ENCODE measurements around the gene KANSL3.

The KANSL3 gene

GRCh38 chr2:96684883-96685576 is 46.9 kb upstream of the KANSL3 start:
- peaks cover 0 to 2% (median 0%) of the 10 kb centered on the region in 3 experiments for H3K27me3 ChIP-seq (ENCODE audit: control insufficient read depth in 3 of 3, insufficient read depth in 3 of 3, low read depth in 1 of 3, low read length in 3 of 3)
- peak overlapping the region in 1 of 2 donors; percentile 42 for H3K4me3 ChIP-seq (ENCODE audit: low read length in 2 of 2)
- H3K4me2 ChIP-seq (ENCODE audit: insufficient read depth, low read length, poor library complexity, severe bottlenecking): no peak overlapping the region
- H2BK15ac ChIP-seq (ENCODE audit: low read length): no peak overlapping the region
- H3K18ac ChIP-seq (ENCODE audit: low read length): no peak overlapping the region
- H2AFZ ChIP-seq (ENCODE audit: low read length): peak overlapping the region; percentile 68
- H4K8ac ChIP-seq (ENCODE audit: low read depth, low read length): no peak overlapping the region
- no CpG with 5 or more reads among the region's 16 CpGs for WGBS, 2 donors (ENCODE audit: extremely low coverage in 2 of 2, insufficient read length in 2 of 2, insufficient replicate concordance in 1 of 2)
- H2BK12ac ChIP-seq (ENCODE audit: low read length): no peak overlapping the region
- H3K14ac ChIP-seq (ENCODE audit: low read length): no peak overlapping the region
- no peaks in the 10 kb centered on the region for H3K79me1 ChIP-seq (ENCODE audit: low read depth, low read length)
- H2BK5ac ChIP-seq (ENCODE audit: low read length): no peak overlapping the region
- no peak overlapping the region for H3K23ac ChIP-seq (ENCODE audit: low read depth, low read length, poor library complexity)
- H3K9ac ChIP-seq (ENCODE audit: low read depth, low read length, poor library complexity): no peak overlapping the region
- no peak overlapping the region for H4K91ac ChIP-seq (ENCODE audit: low read depth, low read length, poor library complexity)
- peaks cover 2 to 12% of the 10 kb centered on the region in 2 donors for H3K4me1 ChIP-seq (ENCODE audit: control insufficient read depth in 2 of 2, insufficient read depth in 1 of 2, low read depth in 1 of 2, low read length in 2 of 2)
- no peak overlapping the region for H3K4ac ChIP-seq (ENCODE audit: low read length)
- no peak for DNase-seq (ENCODE audit: low spot score)
- H2AK5ac ChIP-seq (ENCODE audit: low read depth, low read length): no peak overlapping the region
- no peaks in the 10 kb centered on the region for H3K36me3 ChIP-seq (replicated peaks in 1 of 2; ENCODE audit: control insufficient read depth in 2 of 2, insufficient read depth in 2 of 2, low read length in 2 of 2)
- H2BK120ac ChIP-seq (ENCODE audit: low read depth, low read length): no peak overlapping the region
- no peak overlapping the region for H3K27ac ChIP-seq (replicated peaks; ENCODE audit: low read length)
- H3K9me3 ChIP-seq (replicated peaks in 1 of 2; ENCODE audit: control insufficient read depth in 2 of 2, insufficient read depth in 1 of 2, low read depth in 1 of 2, low read length in 2 of 2): no peaks in the 10 kb centered on the region

GRCh38 chr2:96683972-96684820 is 46.1 kb upstream of the KANSL3 start:
- H2AFZ ChIP-seq (ENCODE audit: low read length): no peak overlapping the region
- DNase-seq (ENCODE audit: low spot score): no peak
- no peak overlapping the region for H3K18ac ChIP-seq (ENCODE audit: low read length)
- H2BK5ac ChIP-seq (ENCODE audit: low read length): no peak overlapping the region
- no peak overlapping the region for H3K23ac ChIP-seq (ENCODE audit: low read depth, low read length, poor library complexity)
- H3K79me1 ChIP-seq (ENCODE audit: low read depth, low read length): no peaks in the 10 kb centered on the region
- no peak overlapping the region for H4K91ac ChIP-seq (ENCODE audit: low read depth, low read length, poor library complexity)
- no peak overlapping the region for H2BK12ac ChIP-seq (ENCODE audit: low read length)
- H2BK15ac ChIP-seq (ENCODE audit: low read length): no peak overlapping the region
- no peak overlapping the region for H2BK120ac ChIP-seq (ENCODE audit: low read depth, low read length)
- no peak overlapping the region for H2AK5ac ChIP-seq (ENCODE audit: low read depth, low read length)
- H3K4me3 ChIP-seq (ENCODE audit: low read length in 2 of 2): no peak overlapping the region
- H3K4ac ChIP-seq (ENCODE audit: low read length): no peak overlapping the region
- no peaks in the 10 kb centered on the region for H3K36me3 ChIP-seq (replicated peaks in 1 of 2; ENCODE audit: control insufficient read depth in 2 of 2, insufficient read depth in 2 of 2, low read length in 2 of 2)
- no peak overlapping the region for H3K4me2 ChIP-seq (ENCODE audit: insufficient read depth, low read length, poor library complexity, severe bottlenecking)
- no peak overlapping the region for H3K14ac ChIP-seq (ENCODE audit: low read length)
- H3K27me3 ChIP-seq (ENCODE audit: control insufficient read depth in 3 of 3, insufficient read depth in 3 of 3, low read depth in 1 of 3, low read length in 3 of 3): peaks cover 0 to 6% (median 0%) of the 10 kb centered on the region in 3 experiments
- no CpG with 5 or more reads among the region's 13 CpGs for WGBS, 2 donors (ENCODE audit: extremely low coverage in 2 of 2, insufficient read length in 2 of 2, insufficient replicate concordance in 1 of 2)
- peak overlapping the region; percentile 7 for H3K9ac ChIP-seq (ENCODE audit: low read depth, low read length, poor library complexity)
- H3K27ac ChIP-seq (replicated peaks; ENCODE audit: low read length): no peak overlapping the region
- peaks cover 4 to 14% of the 10 kb centered on the region in 2 donors for H3K4me1 ChIP-seq (ENCODE audit: control insufficient read depth in 2 of 2, insufficient read depth in 1 of 2, low read depth in 1 of 2, low read length in 2 of 2)
- H3K9me3 ChIP-seq (replicated peaks in 1 of 2; ENCODE audit: control insufficient read depth in 2 of 2, insufficient read depth in 1 of 2, low read depth in 1 of 2, low read length in 2 of 2): no peaks in the 10 kb centered on the region
- H4K8ac ChIP-seq (ENCODE audit: low read depth, low read length): no peak overlapping the region

- Histone ChIP-seq H3K36me3 (replicated peaks in 1 of 2; ENCODE audit: control insufficient read depth in 2 of 2, insufficient read depth in 2 of 2, low read length in 2 of 2) (no peaks in the 10 kb centered on the region), H3K27ac (replicated peaks; ENCODE audit: low read length) (no peak overlapping the region), H2AK5ac (ENCODE audit: low read depth, low read length) (peak overlapping the region; percentile 2), H2BK5ac (ENCODE audit: low read length) (no peak overlapping the region), H3K4ac (ENCODE audit: low read length) (no peak overlapping the region), H3K9ac (ENCODE audit: low read depth, low read length, poor library complexity) (no peak overlapping the region), H3K27me3 (ENCODE audit: control insufficient read depth in 3 of 3, insufficient read depth in 3 of 3, low read depth in 1 of 3, low read length in 3 of 3) (peaks cover 0 to 6% (median 0%) of the 10 kb centered on the region in 3 experiments), H3K79me1 (ENCODE audit: low read depth, low read length) (no peaks in the 10 kb centered on the region), H4K91ac (ENCODE audit: low read depth, low read length, poor library complexity) (no peak overlapping the region), H2AFZ (ENCODE audit: low read length) (no peak overlapping the region), H3K4me2 (ENCODE audit: insufficient read depth, low read length, poor library complexity, severe bottlenecking) (no peak overlapping the region), H2BK15ac (ENCODE audit: low read length) (no peak overlapping the region), H3K4me1 (ENCODE audit: control insufficient read depth in 2 of 2, insufficient read depth in 1 of 2, low read depth in 1 of 2, low read length in 2 of 2) (peaks cover 4 to 14% of the 10 kb centered on the region in 2 donors), H3K18ac (ENCODE audit: low read length) (no peak overlapping the region), H3K14ac (ENCODE audit: low read length) (no peak overlapping the region), H4K8ac (ENCODE audit: low read depth, low read length) (peak overlapping the region; percentile 23), H3K23ac (ENCODE audit: low read depth, low read length, poor library complexity) (no peak overlapping the region), H2BK12ac (ENCODE audit: low read length) (no peak overlapping the region), H3K4me3 (ENCODE audit: low read length in 2 of 2) (no peak overlapping the region), H3K9me3 (replicated peaks in 1 of 2; ENCODE audit: control insufficient read depth in 2 of 2, insufficient read depth in 1 of 2, low read depth in 1 of 2, low read length in 2 of 2) (no peaks in the 10 kb centered on the region), H2BK120ac (ENCODE audit: low read depth, low read length) (no peak overlapping the region)
- WGBS, 2 donors (ENCODE audit: extremely low coverage in 2 of 2, insufficient read length in 2 of 2, insufficient replicate concordance in 1 of 2): no CpG with 5 or more reads among the region's 5 CpGs
- DNase-seq (ENCODE audit: low spot score): no peak
Observed at GRCh38 chr2:96683307-96683706, 45.2 kb upstream of the KANSL3 start.

GRCh38 chr2:96681540-96681939 is 43.4 kb upstream of the KANSL3 start:
- H2BK120ac ChIP-seq (ENCODE audit: low read depth, low read length): no peak overlapping the region
- H3K4me3 ChIP-seq (ENCODE audit: low read length in 2 of 2): no peak overlapping the region
- H3K4me1 ChIP-seq (ENCODE audit: control insufficient read depth in 2 of 2, insufficient read depth in 1 of 2, low read depth in 1 of 2, low read length in 2 of 2): peaks cover 4 to 10% of the 10 kb centered on the region in 2 donors
- no peak overlapping the region for H3K14ac ChIP-seq (ENCODE audit: low read length)
- H2BK5ac ChIP-seq (ENCODE audit: low read length): no peak overlapping the region
- no peak for DNase-seq (ENCODE audit: low spot score)
- no peak overlapping the region for H2AK5ac ChIP-seq (ENCODE audit: low read depth, low read length)
- WGBS, 2 donors (ENCODE audit: extremely low coverage in 2 of 2, insufficient read length in 2 of 2, insufficient replicate concordance in 1 of 2): no CpG with 5 or more reads among the region's 4 CpGs
- H3K9me3 ChIP-seq (replicated peaks in 1 of 2; ENCODE audit: control insufficient read depth in 2 of 2, insufficient read depth in 1 of 2, low read depth in 1 of 2, low read length in 2 of 2): no peaks in the 10 kb centered on the region
- H2AFZ ChIP-seq (ENCODE audit: low read length): no peak overlapping the region
- H4K91ac ChIP-seq (ENCODE audit: low read depth, low read length, poor library complexity): no peak overlapping the region
- no peak overlapping the region for H3K27ac ChIP-seq (replicated peaks; ENCODE audit: low read length)
- H4K8ac ChIP-seq (ENCODE audit: low read depth, low read length): no peak overlapping the region
- peaks cover 0 to 6% (median 0%) of the 10 kb centered on the region in 3 experiments for H3K27me3 ChIP-seq (ENCODE audit: control insufficient read depth in 3 of 3, insufficient read depth in 3 of 3, low read depth in 1 of 3, low read length in 3 of 3)
- H3K18ac ChIP-seq (ENCODE audit: low read length): no peak overlapping the region
- no peaks in the 10 kb centered on the region for H3K79me1 ChIP-seq (ENCODE audit: low read depth, low read length)
- no peaks in the 10 kb centered on the region for H3K36me3 ChIP-seq (replicated peaks in 1 of 2; ENCODE audit: control insufficient read depth in 2 of 2, insufficient read depth in 2 of 2, low read length in 2 of 2)
- no peak overlapping the region for H2BK12ac ChIP-seq (ENCODE audit: low read length)
- no peak overlapping the region for H3K4ac ChIP-seq (ENCODE audit: low read length)
- H2BK15ac ChIP-seq (ENCODE audit: low read length): no peak overlapping the region
- H3K4me2 ChIP-seq (ENCODE audit: insufficient read depth, low read length, poor library complexity, severe bottlenecking): no peak overlapping the region
- no peak overlapping the region for H3K9ac ChIP-seq (ENCODE audit: low read depth, low read length, poor library complexity)
- H3K23ac ChIP-seq (ENCODE audit: low read depth, low read length, poor library complexity): no peak overlapping the region

Data from neuronal stem cell (in vitro differentiated cells).